Activated CD4-positive, alpha-beta memory T cell treated with anti-CD3 and anti-CD28 coated beads, Interleukin-2, amount 10 ng/mL, durations not matched to agents 7 days and 5 days (primary cell): ENCODE data around the gene CA11. TPM values are rescaled to one million over a fixed set of nuclear protein-coding genes. Genes with fewer than 3 reads are reported as not detected.

Source experiments
- CTCF ChIA-PET: fragments of 350-600 bp; sonication (Branson Sonifier 250); formaldehyde crosslinking; loops from one replicate; lab custom pipeline; 2021; ENCODE audit warnings: antibody characterized with exemption, inconsistent platforms; lab: Charles Lee
- POLR2A ChIA-PET: fragments of 350-600 bp; sonication (Branson Sonifier 250); formaldehyde crosslinking; loops from one replicate; lab custom pipeline; 2021; ENCODE audit warnings: antibody characterized with exemption; lab: Charles Lee
- DNase-seq: peaks from one replicate; pipeline ENCODE4 v3.0.0-alpha.2; 2020
- H3K27ac Mint-ChIP-seq: one replicate; pipeline ENCODE4 v1.8.0; 2021; ENCODE audit warnings: mild to moderate bottlenecking, mixed read lengths
- H3K27me3 Mint-ChIP-seq: one replicate; pipeline ENCODE4 v1.8.0; 2021; ENCODE audit warnings: mixed read lengths
- H3K36me3 Mint-ChIP-seq: one replicate; pipeline ENCODE4 v1.8.0; 2021; ENCODE audit warnings: low read depth, mixed read lengths
- H3K4me1 Mint-ChIP-seq: one replicate; pipeline ENCODE4 v1.8.0; 2021; ENCODE audit warnings: mixed read lengths
- H3K4me3 Mint-ChIP-seq: one replicate; pipeline ENCODE4 v1.8.0; 2021; ENCODE audit warnings: mild to moderate bottlenecking, mixed read lengths
- H3K9me3 Mint-ChIP-seq: one replicate; pipeline ENCODE4 v1.8.0; 2021; ENCODE audit warnings: mixed read lengths
- total RNA-seq, 2 experiments: library from RNA; stranded (reverse); gene quantifications; one replicate each; pipeline ENCODE4 v1.2.3, GENCODE V29; 2021

CA11 gene
- total RNA-seq, 2 experiments from 2014 or later = 3.9 to 4.5 TPM

- Mint-ChIP-seq H3K27me3 (no peaks in the 10 kb centered on the region), H3K36me3 (peaks cover 41% of the 10 kb centered on the region), H3K4me3 (no peak overlapping the region), H3K9me3 (no peaks in the 10 kb centered on the region), H3K4me1 (peaks cover 33% of the 10 kb centered on the region), H3K27ac (peak overlapping the region; percentile 50)
- CTCF ChIA-PET = no interaction called here
- no peak for DNase-seq
- POLR2A ChIA-PET = interaction anchor here (1.3 to 1.7 kb wide), 2 partner anchors 8 to 12 kb away, joined by 3 to 5 read pairs; no protein-coding TSS in a partner anchor
Observed at GRCh38 chr19:48613024-48613851, 32.7 kb downstream of the CA11 start.

- no peak overlapping the region for H3K27ac Mint-ChIP-seq
- ChIA-PET POLR2A (no interaction called here), CTCF (interaction anchor here (1.1 to 1.8 kb wide), 3 partner anchors 23 to 230 kb away, joined by 3 to 5 read pairs (median 3); no protein-coding TSS in a partner anchor)
- no peak for DNase-seq
- H3K4me1 Mint-ChIP-seq = peaks cover 24% of the 10 kb centered on the region
- H3K36me3 Mint-ChIP-seq = peaks cover 27% of the 10 kb centered on the region
- H3K9me3 Mint-ChIP-seq = no peaks in the 10 kb centered on the region
- no peaks in the 10 kb centered on the region for H3K27me3 Mint-ChIP-seq
- H3K4me3 Mint-ChIP-seq = no peak overlapping the region
Observed at GRCh38 chr19:48611872-48612271, 34.1 kb downstream of the CA11 start.

GRCh38 chr19:48609571-48610108 is 36.3 kb downstream of the CA11 start:
- H3K27me3 Mint-ChIP-seq = no peaks in the 10 kb centered on the region
- POLR2A ChIA-PET = interaction anchor here (1.0 to 6.0 kb wide), 5 partner anchors 8 to 104 kb away, joined by 3 to 51 read pairs (median 4); partner anchors contain the start of genes RPL18 and SPHK2

GRCh38 chr19:48608798-48609263 is 37.2 kb downstream of the CA11 start:
- H3K27ac Mint-ChIP-seq = peak overlapping the region; percentile 19
- peaks cover 3% of the 10 kb centered on the region for H3K36me3 Mint-ChIP-seq
- CTCF ChIA-PET = interaction anchor here (0.6 to 3.0 kb wide), 15 partner anchors 8 to 1315 kb away, joined by 3 to 41 read pairs (median 6); partner anchors contain the start of genes KDELR1, RPL18 and SPHK2
- no peak overlapping the region for H3K4me3 Mint-ChIP-seq
- peak; percentile 73 for DNase-seq
- POLR2A ChIA-PET = interaction anchor here (1.0 to 6.0 kb wide), 5 partner anchors 9 to 114 kb away, joined by 3 to 51 read pairs (median 3); partner anchors contain the start of genes RPL18 and SPHK2
- no peaks in the 10 kb centered on the region for H3K27me3 Mint-ChIP-seq
- no peaks in the 10 kb centered on the region for H3K9me3 Mint-ChIP-seq
- H3K4me1 Mint-ChIP-seq = peaks cover 4% of the 10 kb centered on the region

More at GRCh38 chr19:48609571-48610108, 36.3 kb downstream of the CA11 start:
- CTCF ChIA-PET = interaction anchor here (1.1 to 3.0 kb wide), 9 partner anchors 9 to 218 kb away, joined by 3 to 41 read pairs (median 8); partner anchors contain the start of genes KDELR1, RPL18 and SPHK2
- Mint-ChIP-seq H3K4me1 (peaks cover 6% of the 10 kb centered on the region), H3K27ac (no peak overlapping the region), H3K36me3 (peaks cover 8% of the 10 kb centered on the region), H3K4me3 (no peak overlapping the region), H3K9me3 (no peaks in the 10 kb centered on the region)
- no peak for DNase-seq

GRCh38 chr19:48607359-48607755 is 38.6 kb downstream of the CA11 start:
- H3K4me1 Mint-ChIP-seq = peaks cover 4% of the 10 kb centered on the region
- POLR2A ChIA-PET = interaction anchor here (6.0 kb wide), 1 partner anchor 10 kb away, joined by 51 read pairs; the partner anchor contains the start of genes RPL18 and SPHK2
- H3K27ac Mint-ChIP-seq = no peak overlapping the region
- DNase-seq = no peak
- CTCF ChIA-PET = interaction anchor here (0.9 to 3.0 kb wide), 5 partner anchors 9 to 118 kb away, joined by 3 to 24 read pairs (median 4); no protein-coding TSS in a partner anchor
- H3K27me3 Mint-ChIP-seq = no peaks in the 10 kb centered on the region
- no peaks in the 10 kb centered on the region for H3K36me3 Mint-ChIP-seq
- no peak overlapping the region for H3K4me3 Mint-ChIP-seq
- no peaks in the 10 kb centered on the region for H3K9me3 Mint-ChIP-seq

- no peaks in the 10 kb centered on the region for H3K36me3 Mint-ChIP-seq
- CTCF ChIA-PET = interaction anchor here (0.9 to 3.0 kb wide), 7 partner anchors 10 to 117 kb away, joined by 3 to 24 read pairs (median 4); no protein-coding TSS in a partner anchor
- POLR2A ChIA-PET = interaction anchor here (0.7 to 6.0 kb wide), 2 partner anchors 10 to 11 kb away, joined by 4 to 51 read pairs; partner anchors contain the start of genes RPL18 and SPHK2
- no peak for DNase-seq
- no peak within 1 kb of the TSS for H3K4me3 Mint-ChIP-seq
- H3K4me1 Mint-ChIP-seq = peaks cover 4% of the 10 kb centered on the region
- no peaks in the 10 kb centered on the region for H3K9me3 Mint-ChIP-seq
- no peaks in the 10 kb centered on the region for H3K27me3 Mint-ChIP-seq
- H3K27ac Mint-ChIP-seq = no peak within 1 kb of the TSS
Observed at GRCh38 chr19:48606463-48607358, 39.3 kb downstream of the CA11 start, which contains the start of gene SPACA4. Gene SPACA4, plus strand, starts transcription at chr19:48606742. Its CDS starts 237 bp downstream, at chr19:48606979.

GRCh38 chr19:48603850-48604249 is 42.1 kb downstream of the CA11 start:
- no peaks in the 10 kb centered on the region for H3K36me3 Mint-ChIP-seq
- CTCF ChIA-PET = no interaction called here
- no peaks in the 10 kb centered on the region for H3K27me3 Mint-ChIP-seq
- H3K4me3 Mint-ChIP-seq = no peak overlapping the region
- no peak for DNase-seq
- POLR2A ChIA-PET = interaction anchor here (1.9 kb wide), 1 partner anchor 15 kb away, joined by 6 read pairs; the partner anchor contains the start of genes RPL18 and SPHK2
- H3K27ac Mint-ChIP-seq = no peak overlapping the region
- peaks cover 3% of the 10 kb centered on the region for H3K4me1 Mint-ChIP-seq
- H3K9me3 Mint-ChIP-seq = no peaks in the 10 kb centered on the region

GRCh38 chr19:48603449-48603848 is 42.5 kb downstream of the CA11 start:
- ChIA-PET CTCF (no interaction called here), POLR2A (interaction anchor here (1.9 kb wide), 1 partner anchor 15 kb away, joined by 6 read pairs; the partner anchor contains the start of genes RPL18 and SPHK2)
- Mint-ChIP-seq H3K27me3 (no peaks in the 10 kb centered on the region), H3K27ac (no peak overlapping the region), H3K36me3 (no peaks in the 10 kb centered on the region), H3K4me1 (peaks cover 3% of the 10 kb centered on the region), H3K9me3 (no peaks in the 10 kb centered on the region), H3K4me3 (no peak overlapping the region)
- no peak for DNase-seq

- no peaks in the 10 kb centered on the region for H3K36me3 Mint-ChIP-seq
- CTCF ChIA-PET = interaction anchor here (1.2 kb wide), 1 partner anchor 14 kb away, joined by 7 read pairs; no protein-coding TSS in a partner anchor
- H3K9me3 Mint-ChIP-seq = no peaks in the 10 kb centered on the region
- peaks cover 3% of the 10 kb centered on the region for H3K4me1 Mint-ChIP-seq
- H3K4me3 Mint-ChIP-seq = no peak overlapping the region
- DNase-seq = no peak
- H3K27ac Mint-ChIP-seq = no peak overlapping the region
- POLR2A ChIA-PET = interaction anchor here (1.9 kb wide), 1 partner anchor 16 kb away, joined by 6 read pairs; the partner anchor contains the start of genes RPL18 and SPHK2
- H3K27me3 Mint-ChIP-seq = no peaks in the 10 kb centered on the region
Observed at GRCh38 chr19:48603001-48603400, 43.0 kb downstream of the CA11 start.

- ChIA-PET POLR2A (interaction anchor here (0.8 to 1.4 kb wide), 2 partner anchors 12 to 16 kb away, joined by 3 to 4 read pairs; no protein-coding TSS in a partner anchor), CTCF (no interaction called here)
- H3K27me3 Mint-ChIP-seq = no peaks in the 10 kb centered on the region
- peaks cover 15% of the 10 kb centered on the region for H3K4me1 Mint-ChIP-seq
- DNase-seq = no peak
- no peak overlapping the region for H3K4me3 Mint-ChIP-seq
- peaks cover 9% of the 10 kb centered on the region for H3K36me3 Mint-ChIP-seq
- no peaks in the 10 kb centered on the region for H3K9me3 Mint-ChIP-seq
- H3K27ac Mint-ChIP-seq = no peak overlapping the region
Observed at GRCh38 chr19:48600679-48601417, 45.1 kb downstream of the CA11 start.

- ChIA-PET POLR2A (no interaction called here), CTCF (no interaction called here)
- H3K9me3 Mint-ChIP-seq = no peaks in the 10 kb centered on the region
- H3K4me1 Mint-ChIP-seq = peaks cover 29% of the 10 kb centered on the region
- H3K4me3 Mint-ChIP-seq = peak overlapping the region; percentile 21
- H3K36me3 Mint-ChIP-seq = peaks cover 16% of the 10 kb centered on the region
- H3K27me3 Mint-ChIP-seq = no peaks in the 10 kb centered on the region
- DNase-seq = no peak
- H3K27ac Mint-ChIP-seq = no peak overlapping the region
Observed at GRCh38 chr19:48598996-48599700, 46.8 kb downstream of the CA11 start.
